ENCODE data around the gene CCDC85A. TPM values are rescaled to one million over a fixed set of nuclear protein-coding genes. Genes with fewer than 3 reads are reported as not detected.

Gene CCDC85A
- total RNA-seq, 1 donor from 2014 or later: 4.7 TPM

- H3K9me3 ChIP-seq: no peaks in the 10 kb centered on the region
- no peaks in the 10 kb centered on the region for H3K4me1 ChIP-seq
- no peak for DNase-seq (ENCODE audit: extremely low spot score in 2 of 2)
- H3K27ac ChIP-seq: no peak overlapping the region
- intact Hi-C loops (cut with DNase I): no loop called here
- TF ChIP-seq POLR2A (IDR thresholded peaks at IDR 0.05) (no peak), POLR2AphosphoS5 (IDR thresholded peaks at IDR 0.05; ENCODE audit: insufficient read depth in 1 of 2, low read depth in 1 of 2) (no peak), CTCF (IDR thresholded peaks at IDR 0.05) (no peak)
- H3K4me3 ChIP-seq: no peak overlapping the region
- no peaks in the 10 kb centered on the region for H3K27me3 ChIP-seq
- H3K36me3 ChIP-seq: no peaks in the 10 kb centered on the region
Observed at GRCh38 chr2:56357655-56358295, 174.0 kb downstream of the CCDC85A start.

GRCh38 chr2:56361844-56362243 is 178.1 kb downstream of the CCDC85A start:
- H3K4me3 ChIP-seq: no peak overlapping the region
- H3K4me1 ChIP-seq: no peaks in the 10 kb centered on the region

DNA sequence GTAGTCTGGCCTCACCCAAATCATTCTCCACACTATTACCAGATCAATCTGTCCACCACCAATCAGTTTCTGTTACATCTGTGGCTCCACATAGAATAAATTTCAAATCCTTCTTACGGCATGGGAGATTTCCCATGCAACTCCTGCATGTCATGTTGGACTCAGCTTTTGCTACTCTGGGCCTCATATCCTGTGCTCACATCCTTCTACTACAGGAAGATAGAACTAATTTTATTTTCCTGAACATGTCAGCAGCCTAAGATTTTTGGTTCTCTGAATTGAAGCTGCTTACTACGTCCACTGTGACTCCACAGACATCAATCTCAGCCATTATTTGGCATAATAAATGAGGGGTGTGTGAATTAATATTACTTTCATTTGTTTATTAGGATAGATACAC is 181.1 kb downstream of the CCDC85A start:
- Histone ChIP-seq H3K4me1 (no peaks in the 10 kb centered on the region), H3K4me3 (no peak overlapping the region), H3K27me3 (no peaks in the 10 kb centered on the region), H3K27ac (no peak overlapping the region), H3K36me3 (no peaks in the 10 kb centered on the region), H3K9me3 (no peaks in the 10 kb centered on the region)
- TF ChIP-seq POLR2A (IDR thresholded peaks at IDR 0.05): no peak
- TF ChIP-seq CTCF (IDR thresholded peaks at IDR 0.05): no peak
- TF ChIP-seq POLR2AphosphoS5 (IDR thresholded peaks at IDR 0.05; ENCODE audit: insufficient read depth in 1 of 2, low read depth in 1 of 2): no peak
- no peak for DNase-seq (ENCODE audit: extremely low spot score in 2 of 2)
- intact Hi-C loops (cut with DNase I): no loop called here

More at GRCh38 chr2:56361844-56362243, 178.1 kb downstream of the CCDC85A start:
- no peaks in the 10 kb centered on the region for H3K27me3 ChIP-seq
- H3K27ac ChIP-seq: no peak overlapping the region
- no peaks in the 10 kb centered on the region for H3K9me3 ChIP-seq
- no peak for TF ChIP-seq POLR2A (IDR thresholded peaks at IDR 0.05)
- TF ChIP-seq POLR2AphosphoS5 (IDR thresholded peaks at IDR 0.05; ENCODE audit: insufficient read depth in 1 of 2, low read depth in 1 of 2): no peak
- no peak for TF ChIP-seq CTCF (IDR thresholded peaks at IDR 0.05)
- intact Hi-C loops (cut with DNase I): no loop called here
- H3K36me3 ChIP-seq: no peaks in the 10 kb centered on the region
- no peak for DNase-seq (ENCODE audit: extremely low spot score in 2 of 2)

DNA sequence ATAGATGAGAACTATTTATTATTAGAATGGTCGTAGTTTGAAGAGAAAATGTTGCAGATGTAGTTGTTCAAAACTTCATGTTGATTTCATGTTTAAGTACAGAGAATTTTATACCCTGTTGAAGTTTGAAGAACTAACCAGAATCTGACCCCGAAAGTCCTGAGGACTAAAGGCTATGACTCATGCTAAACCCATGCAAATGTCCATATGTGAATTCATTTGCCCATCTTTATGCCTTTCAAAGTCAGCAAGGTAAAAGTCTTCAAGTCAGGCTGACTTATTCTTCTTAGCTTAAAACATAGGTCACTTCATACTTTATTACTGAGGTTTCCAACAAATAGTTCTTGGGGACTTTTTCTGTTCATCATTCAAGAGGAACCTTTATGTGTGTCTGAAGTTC is 185.5 kb downstream of the CCDC85A start:
- H3K27me3 ChIP-seq: no peaks in the 10 kb centered on the region
- H3K4me3 ChIP-seq: no peak overlapping the region
- DNase-seq (ENCODE audit: extremely low spot score in 2 of 2): no peak
- TF ChIP-seq CTCF (IDR thresholded peaks at IDR 0.05): no peak
- no peak for TF ChIP-seq POLR2A (IDR thresholded peaks at IDR 0.05)
- TF ChIP-seq POLR2AphosphoS5 (IDR thresholded peaks at IDR 0.05; ENCODE audit: insufficient read depth in 1 of 2, low read depth in 1 of 2): no peak
- no peaks in the 10 kb centered on the region for H3K9me3 ChIP-seq
- H3K36me3 ChIP-seq: no peaks in the 10 kb centered on the region
- H3K4me1 ChIP-seq: no peaks in the 10 kb centered on the region
- intact Hi-C loops (cut with DNase I): no loop called here
- H3K27ac ChIP-seq: no peak overlapping the region

- Histone ChIP-seq H3K4me3 (no peak overlapping the region), H3K27me3 (no peaks in the 10 kb centered on the region), H3K4me1 (no peaks in the 10 kb centered on the region), H3K36me3 (no peaks in the 10 kb centered on the region), H3K27ac (no peak overlapping the region), H3K9me3 (no peaks in the 10 kb centered on the region)
- TF ChIP-seq POLR2A (IDR thresholded peaks at IDR 0.05) (no peak), CTCF (IDR thresholded peaks at IDR 0.05) (no peak), POLR2AphosphoS5 (IDR thresholded peaks at IDR 0.05; ENCODE audit: insufficient read depth in 1 of 2, low read depth in 1 of 2) (no peak)
- DNase-seq (ENCODE audit: extremely low spot score in 2 of 2): no peak
- intact Hi-C loops (cut with DNase I): no loop called here
Observed at GRCh38 chr2:56372071-56372656, 188.4 kb downstream of the CCDC85A start.

Data from vagina (tissue), 2 donors.